HG02884 (cell line): Measurements from ENCODE around the gene TPCN2.

ENCODE experiments used
- ATAC-seq: cut with Tn5 transposase; IDR thresholded peaks from one replicate; pipeline ENCODE4 v1.9.1; 2021; ENCODE audit warnings: mild to moderate bottlenecking, moderate library complexity; ENCODE audit not compliant: unreplicated experiment

Gene TPCN2

GRCh38 chr11:69037074-69037473 lies 11.7 kb upstream of the TPCN2 start:
- ATAC-seq: no peak

GRCh38 chr11:69037544-69037943 lies 11.2 kb upstream of the TPCN2 start:
- ATAC-seq: no peak

- ATAC-seq: no peak
Observed at GRCh38 chr11:69039501-69039900, 9.2 kb upstream of the TPCN2 start.

- ATAC-seq: no peak
Observed at GRCh38 chr11:69040051-69040450, 8.7 kb upstream of the TPCN2 start.

GRCh38 chr11:69040581-69041260 lies 8.0 kb upstream of the TPCN2 start:
- no peak for ATAC-seq

GRCh38 chr11:69041516-69041915 lies 7.2 kb upstream of the TPCN2 start:
- ATAC-seq: no peak

GRCh38 chr11:69044111-69045013 lies 4.4 kb upstream of the TPCN2 start:
- no peak for ATAC-seq

- no peak for ATAC-seq
Observed at GRCh38 chr11:69048031-69048693, 570 bp upstream of the TPCN2 start.

- ATAC-seq: no peak
Observed at GRCh38 chr11:69049490-69049867, 747 bp downstream of the TPCN2 start.

GRCh38 chr11:69050592-69051380 lies 2.1 kb downstream of the TPCN2 start:
- no peak for ATAC-seq

GRCh38 chr11:69051381-69052342 lies 2.9 kb downstream of the TPCN2 start:
- ATAC-seq: no peak

GRCh38 chr11:69052343-69053168 lies 3.8 kb downstream of the TPCN2 start:
- no peak for ATAC-seq

GRCh38 chr11:69053169-69053477 lies 4.4 kb downstream of the TPCN2 start:
- no peak for ATAC-seq

GRCh38 chr11:69053546-69054396 lies 5.0 kb downstream of the TPCN2 start:
- no peak for ATAC-seq

GRCh38 chr11:69054397-69055211 lies 5.9 kb downstream of the TPCN2 start:
- ATAC-seq: no peak

- no peak for ATAC-seq
Observed at GRCh38 chr11:69055212-69055586, 6.5 kb downstream of the TPCN2 start.
